Midbrain (tissue), 1 donor: ENCODE measurements around the gene CIROP.

Experiments used
- DNase-seq: peaks from one replicate; lab custom pipeline; 2025; lab: John Stamatoyannopoulos, UW

CIROP gene

GRCh38 chr14:23093104-23093503 is 11.7 kb downstream of the CIROP start:
- no peak for DNase-seq

- DNase-seq: no peak
These were observed 13.2 kb downstream of the CIROP start for GRCh38 chr14:23091294-23092225.

GRCh38 chr14:23090254-23090636 is 14.5 kb downstream of the CIROP start:
- no peak for DNase-seq

GRCh38 chr14:23089498-23090253 is 15.1 kb downstream of the CIROP start:
- no peak for DNase-seq

GRCh38 chr14:23086565-23086964 is 18.2 kb downstream of the CIROP start:
- DNase-seq: no peak

GRCh38 chr14:23085458-23085857 is 19.3 kb downstream of the CIROP start:
- no peak for DNase-seq

DNA sequence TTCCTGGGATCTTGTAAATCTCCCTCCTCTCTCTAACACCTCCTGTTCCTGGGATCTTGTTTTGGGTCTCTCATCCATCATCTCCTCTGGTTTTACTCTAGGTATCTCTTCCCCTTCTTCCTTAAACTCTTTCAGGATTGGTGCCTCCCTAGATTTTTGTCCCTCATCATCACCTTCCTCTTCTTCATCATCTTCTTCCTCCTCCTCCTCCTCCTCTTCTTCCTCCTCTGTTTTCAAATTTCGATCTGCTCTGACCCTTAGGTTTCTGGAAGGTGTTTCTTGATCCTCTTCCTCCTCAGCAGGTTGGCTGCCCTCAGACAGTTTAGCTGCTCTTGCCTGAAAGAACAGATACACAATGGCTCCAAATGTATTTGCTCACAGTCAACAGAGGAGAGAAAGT is 24.3 kb downstream of the CIROP start:
- DNase-seq: no peak

GRCh38 chr14:23079716-23080115 is 25.1 kb downstream of the CIROP start:
- no peak for DNase-seq

DNA sequence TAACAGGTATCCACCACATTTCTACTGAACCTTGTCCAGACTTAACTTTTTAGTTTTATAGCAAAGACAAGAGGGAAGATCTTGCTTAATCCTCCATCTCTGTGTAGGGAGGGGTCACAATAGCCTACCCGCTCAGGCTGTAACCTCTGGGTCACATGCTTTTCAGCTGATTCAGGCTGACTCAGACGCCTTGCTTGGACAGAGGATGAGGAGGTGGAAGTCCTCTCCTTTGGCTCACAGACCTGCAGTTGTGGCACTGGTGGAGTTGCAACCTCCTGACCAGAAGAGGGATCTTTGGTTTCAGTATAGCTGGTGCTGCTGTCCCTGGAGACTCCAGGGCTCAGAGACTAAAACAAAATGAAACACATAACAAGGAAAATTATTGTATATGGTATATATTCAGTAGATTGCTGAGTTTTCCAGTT is 26.1 kb downstream of the CIROP start:
- no peak for DNase-seq

GRCh38 chr14:23077962-23078361 is 26.8 kb downstream of the CIROP start:
- DNase-seq: no peak

DNA sequence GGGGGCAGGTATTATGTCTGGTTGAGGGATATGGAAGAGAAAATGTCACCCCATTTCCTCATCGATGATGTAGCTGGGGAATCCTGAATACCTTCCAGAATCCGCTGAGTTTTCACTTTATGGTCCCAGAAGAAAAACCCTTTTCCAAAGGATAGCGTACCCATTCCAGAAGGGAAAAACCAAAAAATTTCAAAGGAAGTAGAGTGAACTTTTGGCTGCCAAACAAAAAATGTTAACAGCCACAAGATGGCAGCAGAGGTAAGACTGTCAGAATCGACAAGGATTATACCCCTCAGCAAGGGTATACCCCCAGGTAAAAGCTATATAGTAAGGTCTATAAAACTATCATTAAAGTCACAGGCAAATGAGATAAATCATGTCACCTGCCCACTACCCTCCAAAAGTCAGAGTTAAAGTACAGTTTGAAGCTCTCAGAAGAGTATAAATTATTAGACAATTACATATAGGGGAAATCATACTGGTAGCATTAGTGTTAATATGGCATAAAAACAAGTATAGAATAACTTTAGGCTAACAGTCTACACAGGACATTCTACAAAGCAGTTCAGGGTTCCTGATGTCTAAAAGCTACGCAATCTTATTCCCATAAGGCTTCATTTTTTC is 27.9 kb downstream of the CIROP start:
- DNase-seq: no peak

- no peak for DNase-seq
These were observed 29.9 kb downstream of the CIROP start for GRCh38 chr14:23074906-23075305.

DNA sequence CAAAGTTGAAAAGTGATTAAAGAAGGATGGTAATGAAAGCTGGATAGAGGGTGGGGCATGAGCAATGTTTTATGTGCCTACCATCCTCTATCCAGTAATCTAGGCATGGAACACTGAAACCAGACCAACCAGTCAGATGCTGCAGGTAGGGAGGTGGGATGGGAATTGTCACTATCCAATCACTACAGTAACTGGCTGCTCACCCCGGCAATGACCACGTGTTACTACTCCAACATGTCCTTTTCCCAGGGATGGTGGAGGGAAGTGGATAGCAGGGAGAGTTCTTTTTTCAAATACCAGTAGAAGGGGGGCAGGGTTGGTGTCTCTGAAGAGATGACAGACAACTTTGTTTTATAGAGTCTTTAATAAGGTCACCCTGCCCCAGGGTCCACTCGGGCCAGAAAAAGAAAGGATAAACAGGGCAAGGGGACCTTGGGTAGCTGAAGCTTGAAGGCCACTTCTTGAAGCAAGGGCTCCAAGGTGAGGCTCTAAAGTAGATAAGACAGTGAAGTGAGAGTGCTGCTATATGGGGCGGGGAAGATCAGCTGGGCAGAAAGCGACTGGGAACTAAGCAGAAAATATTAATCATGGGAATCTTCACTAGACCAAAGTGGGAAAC is 32.8 kb downstream of the CIROP start:
- DNase-seq: no peak

GRCh38 chr14:23071244-23071920 is 33.4 kb downstream of the CIROP start:
- DNase-seq: no peak

DNA sequence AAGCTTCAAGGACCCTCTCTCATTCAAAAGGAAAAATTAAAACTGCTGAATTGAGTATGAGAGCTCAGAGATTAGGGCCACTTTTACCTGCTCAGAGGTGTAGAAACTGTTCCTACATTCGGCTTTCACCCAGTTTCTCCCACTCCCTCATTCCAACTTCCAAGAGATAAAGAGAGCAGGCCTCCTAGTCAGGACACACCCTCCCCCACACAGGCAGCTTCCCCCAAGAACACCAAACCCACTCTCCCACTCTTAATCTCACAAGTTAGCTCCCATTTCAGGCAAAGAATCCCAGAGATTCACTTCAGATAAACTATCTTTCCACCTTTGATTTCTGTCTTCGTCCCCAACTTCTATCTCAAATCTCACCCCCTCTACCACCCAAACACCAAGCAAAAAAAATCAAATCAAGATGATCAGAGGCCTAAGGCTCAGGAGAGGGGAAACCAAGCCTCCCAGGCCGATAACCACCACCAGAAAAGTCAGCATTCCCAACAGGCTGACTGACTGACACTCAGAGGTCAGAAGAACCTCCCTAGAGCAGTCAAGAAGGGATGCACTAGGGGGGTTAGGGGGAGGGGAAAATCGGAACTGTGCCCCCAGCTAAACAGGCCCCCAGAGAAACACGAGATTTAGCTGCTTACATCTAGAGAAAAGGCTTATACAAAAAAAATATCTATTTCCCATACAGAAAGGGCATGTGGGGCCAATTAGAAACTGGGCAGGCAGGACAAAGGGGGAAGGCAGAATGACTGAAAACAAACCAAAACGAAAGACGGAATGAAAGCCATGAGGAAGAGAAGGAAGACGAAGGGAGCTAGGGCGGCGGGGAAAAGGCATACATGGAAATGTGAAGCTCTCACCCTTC is 34.3 kb downstream of the CIROP start:
- no peak for DNase-seq

GRCh38 chr14:23069413-23069806 is 35.4 kb downstream of the CIROP start:
- DNase-seq: no peak

- no peak for DNase-seq
These were observed 35.9 kb downstream of the CIROP start for GRCh38 chr14:23068789-23069412.

DNA sequence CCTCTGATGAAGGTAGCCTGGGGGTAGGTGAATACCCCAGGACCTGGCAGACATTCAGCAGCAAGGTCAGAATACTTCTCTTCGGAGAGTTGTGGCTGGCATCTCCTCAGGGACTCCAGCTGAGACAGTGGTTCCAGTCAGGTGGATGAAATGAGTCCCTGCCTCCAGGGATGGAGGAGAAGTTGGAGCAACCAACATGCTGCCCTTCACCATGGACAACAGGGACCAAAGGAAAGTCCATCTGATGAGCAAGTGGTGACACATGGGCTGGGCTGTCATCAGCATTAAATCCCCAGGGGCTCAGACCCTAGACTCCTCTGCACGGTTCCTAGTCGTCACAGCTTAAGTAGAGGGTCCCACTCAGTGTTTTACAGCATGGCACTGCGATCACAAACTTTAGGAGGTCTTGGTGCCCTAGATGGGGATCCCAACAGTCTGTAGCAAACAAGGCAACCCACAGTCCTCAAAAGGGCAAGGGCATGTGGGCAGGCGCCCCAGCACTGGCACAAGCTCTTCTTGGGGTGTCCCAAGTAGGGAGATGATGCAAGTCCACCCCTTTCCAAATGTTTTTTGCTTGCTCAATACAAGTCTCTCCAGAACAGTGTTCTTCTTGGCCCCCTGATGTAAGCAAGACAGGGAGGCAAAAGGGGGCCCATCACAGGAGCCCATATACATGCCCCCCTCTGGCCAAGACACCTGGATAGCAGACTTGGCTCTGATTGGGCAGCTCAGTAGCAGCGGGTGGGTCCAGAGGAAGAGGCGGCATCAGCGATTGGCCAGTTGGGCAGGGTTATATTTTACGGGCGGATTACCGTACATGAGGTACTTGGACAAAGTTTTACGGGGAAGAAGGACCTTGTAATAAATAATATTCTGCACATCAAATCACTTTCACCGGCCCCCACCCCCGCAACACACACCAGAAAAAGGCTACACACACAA is 36.7 kb downstream of the CIROP start:
- DNase-seq: no peak
